ENCODE results near the gene PIGU. TPM values are rescaled to one million over a fixed set of nuclear protein-coding genes. Genes with fewer than 3 reads are reported as not detected.

PIGU gene
- total RNA-seq, 6 experiments from 2014 or later, result 4.0 to 14.9 (median 7.3) TPM

DNA sequence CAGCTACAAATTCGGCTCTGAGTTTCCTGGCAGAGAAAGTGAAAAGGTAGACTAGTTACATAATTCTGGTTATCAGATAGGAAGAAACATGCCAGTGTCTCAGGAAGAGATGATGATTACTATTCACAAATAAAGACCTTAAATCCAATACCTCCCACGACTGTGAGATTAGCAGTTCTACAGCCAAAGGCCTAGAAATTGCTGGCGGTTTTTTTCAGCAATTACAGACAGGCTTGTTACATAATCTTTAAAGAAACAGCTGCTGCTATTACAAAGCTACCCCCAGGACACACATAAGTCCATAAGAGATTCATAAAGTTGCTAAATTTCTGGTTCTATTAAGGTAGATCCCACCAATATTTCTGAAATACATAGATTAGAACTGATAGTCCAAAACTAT, 40.2 kb downstream of the PIGU start:
- no peak for TF ChIP-seq POLR2A (IDR thresholded peaks at IDR 0.05)
- TF ChIP-seq, protein P1, sequence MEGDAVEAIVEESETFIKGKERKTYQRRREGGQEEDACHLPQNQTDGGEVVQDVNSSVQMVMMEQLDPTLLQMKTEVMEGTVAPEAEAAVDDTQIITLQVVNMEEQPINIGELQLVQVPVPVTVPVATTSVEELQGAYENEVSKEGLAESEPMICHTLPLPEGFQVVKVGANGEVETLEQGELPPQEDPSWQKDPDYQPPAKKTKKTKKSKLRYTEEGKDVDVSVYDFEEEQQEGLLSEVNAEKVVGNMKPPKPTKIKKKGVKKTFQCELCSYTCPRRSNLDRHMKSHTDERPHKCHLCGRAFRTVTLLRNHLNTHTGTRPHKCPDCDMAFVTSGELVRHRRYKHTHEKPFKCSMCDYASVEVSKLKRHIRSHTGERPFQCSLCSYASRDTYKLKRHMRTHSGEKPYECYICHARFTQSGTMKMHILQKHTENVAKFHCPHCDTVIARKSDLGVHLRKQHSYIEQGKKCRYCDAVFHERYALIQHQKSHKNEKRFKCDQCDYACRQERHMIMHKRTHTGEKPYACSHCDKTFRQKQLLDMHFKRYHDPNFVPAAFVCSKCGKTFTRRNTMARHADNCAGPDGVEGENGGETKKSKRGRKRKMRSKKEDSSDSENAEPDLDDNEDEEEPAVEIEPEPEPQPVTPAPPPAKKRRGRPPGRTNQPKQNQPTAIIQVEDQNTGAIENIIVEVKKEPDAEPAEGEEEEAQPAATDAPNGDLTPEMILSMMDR (IDR thresholded peaks at IDR 0.05), result no peak
- DNase-seq, result no peak
- Histone ChIP-seq H3K27ac (peak overlapping the region; percentile 56 to 66 (median 57)), H3K9me3 (no peaks in the 10 kb centered on the region), H3K36me3 (no peaks in the 10 kb centered on the region), H3K4me3 (no peak overlapping the region), H3K27me3 (no peaks in the 10 kb centered on the region), H3K4me1 (peaks cover 0 to 28% (median 8%) of the 10 kb centered on the region in 4 donors)
- peak in 3 of 4 donors; percentile 27 to 66 (median 36) for ATAC-seq
- WGBS (ENCODE audit: insufficient coverage, low coverage, low lambda C conversion rate, missing lambda C conversion rate), result 10% methylated on average over 3 of the region's 3 CpGs
- intact Hi-C loops (cut with DNase I), result no loop called here

- Histone ChIP-seq H3K27me3 (no peaks in the 10 kb centered on the region), H3K27ac (peak overlapping the region in 2 of 3 donors; percentile 32 to 62), H3K4me1 (peaks cover 0 to 28% (median 8%) of the 10 kb centered on the region in 4 donors), H3K36me3 (no peaks in the 10 kb centered on the region), H3K4me3 (no peak overlapping the region), H3K9me3 (no peaks in the 10 kb centered on the region)
- 21% methylated on average over 3 of the region's 3 CpGs for WGBS (ENCODE audit: insufficient coverage, low coverage, low lambda C conversion rate, missing lambda C conversion rate)
- intact Hi-C loops (cut with DNase I), result no loop called here
- TF ChIP-seq, protein P1 (IDR thresholded peaks at IDR 0.05), result no peak
- TF ChIP-seq POLR2A (IDR thresholded peaks at IDR 0.05), result no peak
- DNase-seq, result no peak
- ATAC-seq, result peak; percentile 55 to 67 (median 66)
These were observed 42.5 kb downstream of the PIGU start for GRCh38 chr20:34634392-34634791.

- Histone ChIP-seq H3K36me3 (no peaks in the 10 kb centered on the region), H3K27me3 (no peaks in the 10 kb centered on the region), H3K4me1 (peaks cover 0 to 26% (median 6%) of the 10 kb centered on the region in 4 donors), H3K9me3 (no peaks in the 10 kb centered on the region), H3K27ac (no peak overlapping the region), H3K4me3 (no peak overlapping the region)
- intact Hi-C loops (cut with DNase I), result no loop called here
- peak in 1 of 4 donors; percentile 34 for ATAC-seq
- DNase-seq, result no peak
- 73% methylated on average over 3 of the region's 3 CpGs for whole genome bisulfite sequencing (ENCODE audit: insufficient coverage, low coverage, low lambda C conversion rate, missing lambda C conversion rate)
- TF ChIP-seq, protein P1 (IDR thresholded peaks at IDR 0.05), result no peak
- TF ChIP-seq POLR2A (IDR thresholded peaks at IDR 0.05), result no peak
These were observed 43.9 kb downstream of the PIGU start for GRCh38 chr20:34632870-34633452.

- Histone ChIP-seq H3K4me3 (no peak overlapping the region), H3K9me3 (no peaks in the 10 kb centered on the region), H3K36me3 (no peaks in the 10 kb centered on the region), H3K27ac (no peak overlapping the region), H3K27me3 (no peaks in the 10 kb centered on the region), H3K4me1 (peaks cover 0 to 11% (median 0%) of the 10 kb centered on the region in 4 donors)
- DNase-seq (no peak), ATAC-seq (no peak)
- TF ChIP-seq, protein P1 (IDR thresholded peaks at IDR 0.05), result no peak
- no peak for TF ChIP-seq POLR2A (IDR thresholded peaks at IDR 0.05)
- 100% methylated on average over 1 of the region's 1 CpG for WGBS (ENCODE audit: insufficient coverage, low coverage, low lambda C conversion rate, missing lambda C conversion rate)
- intact Hi-C loops (cut with DNase I), result no loop called here
These were observed 47.0 kb downstream of the PIGU start for GRCh38 chr20:34629904-34630303.
